ENCODE data around the gene STPG4.

The STPG4 gene

DNA sequence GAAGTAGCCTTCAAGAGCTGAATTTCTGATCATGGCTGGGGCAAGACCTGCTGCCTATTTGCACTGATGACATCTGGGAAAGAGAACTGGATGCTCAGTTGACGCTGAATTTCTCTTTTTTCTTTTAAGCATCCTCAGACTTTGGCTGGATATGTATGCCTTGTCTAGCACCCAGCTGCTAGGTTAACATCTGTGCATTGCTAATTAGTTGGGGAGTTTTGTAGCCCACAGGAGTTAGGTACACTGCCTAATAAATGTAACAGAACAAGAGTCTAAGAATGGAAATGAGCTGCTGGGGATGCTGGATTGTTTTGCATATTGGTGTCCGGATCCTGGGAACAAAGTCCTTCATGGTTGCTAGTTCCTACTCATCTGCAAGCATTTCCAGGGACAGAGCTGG is 40.9 kb upstream of the STPG4 start:
- in situ Hi-C loops (cut with MboI; ENCODE audit: low pct_unique_long_range_greater_than_20kb, low sequenced_read_pairs, unreplicated experiment): no loop called here
- DNase-seq (ENCODE audit: low spot score): no peak
- TF ChIP-seq, protein P1, sequence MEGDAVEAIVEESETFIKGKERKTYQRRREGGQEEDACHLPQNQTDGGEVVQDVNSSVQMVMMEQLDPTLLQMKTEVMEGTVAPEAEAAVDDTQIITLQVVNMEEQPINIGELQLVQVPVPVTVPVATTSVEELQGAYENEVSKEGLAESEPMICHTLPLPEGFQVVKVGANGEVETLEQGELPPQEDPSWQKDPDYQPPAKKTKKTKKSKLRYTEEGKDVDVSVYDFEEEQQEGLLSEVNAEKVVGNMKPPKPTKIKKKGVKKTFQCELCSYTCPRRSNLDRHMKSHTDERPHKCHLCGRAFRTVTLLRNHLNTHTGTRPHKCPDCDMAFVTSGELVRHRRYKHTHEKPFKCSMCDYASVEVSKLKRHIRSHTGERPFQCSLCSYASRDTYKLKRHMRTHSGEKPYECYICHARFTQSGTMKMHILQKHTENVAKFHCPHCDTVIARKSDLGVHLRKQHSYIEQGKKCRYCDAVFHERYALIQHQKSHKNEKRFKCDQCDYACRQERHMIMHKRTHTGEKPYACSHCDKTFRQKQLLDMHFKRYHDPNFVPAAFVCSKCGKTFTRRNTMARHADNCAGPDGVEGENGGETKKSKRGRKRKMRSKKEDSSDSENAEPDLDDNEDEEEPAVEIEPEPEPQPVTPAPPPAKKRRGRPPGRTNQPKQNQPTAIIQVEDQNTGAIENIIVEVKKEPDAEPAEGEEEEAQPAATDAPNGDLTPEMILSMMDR (IDR thresholded peaks at IDR 0.05; ENCODE audit: extremely low read depth, insufficient read depth, missing control alignments): no peak

GRCh38 chr2:47195148-47195547 is 40.0 kb upstream of the STPG4 start:
- DNase-seq (ENCODE audit: low spot score): no peak
- TF ChIP-seq, protein P1 (IDR thresholded peaks at IDR 0.05; ENCODE audit: extremely low read depth, insufficient read depth, missing control alignments): no peak
- in situ Hi-C loops (cut with MboI; ENCODE audit: low pct_unique_long_range_greater_than_20kb, low sequenced_read_pairs, unreplicated experiment): no loop called here

DNA sequence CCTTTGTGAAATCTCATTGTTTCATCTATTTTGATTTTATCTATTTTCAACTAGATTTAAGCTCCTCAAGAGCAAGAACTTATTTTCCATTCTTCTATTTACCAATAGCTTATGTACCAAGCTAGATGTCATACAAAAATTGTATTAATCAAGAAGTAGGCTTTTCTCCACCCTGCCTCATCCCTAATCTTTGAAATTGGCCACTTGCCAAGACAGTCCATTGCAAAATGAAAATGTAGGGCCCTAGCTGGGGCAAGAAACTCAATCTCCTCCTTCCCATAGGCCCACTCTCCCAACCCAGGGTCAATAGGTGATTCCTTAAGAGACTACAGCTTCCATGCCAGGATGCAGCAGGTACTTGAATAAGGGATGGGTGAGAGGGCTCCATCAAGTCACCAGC is 39.3 kb upstream of the STPG4 start:
- TF ChIP-seq, protein P1 (IDR thresholded peaks at IDR 0.05; ENCODE audit: extremely low read depth, insufficient read depth, missing control alignments): no peak
- no peak for DNase-seq (ENCODE audit: low spot score)
- in situ Hi-C loops (cut with MboI; ENCODE audit: low pct_unique_long_range_greater_than_20kb, low sequenced_read_pairs, unreplicated experiment): no loop called here

- no peak for DNase-seq (ENCODE audit: low spot score)
- TF ChIP-seq, protein P1 (IDR thresholded peaks at IDR 0.05; ENCODE audit: extremely low read depth, insufficient read depth, missing control alignments): no peak
- in situ Hi-C loops (cut with MboI; ENCODE audit: low pct_unique_long_range_greater_than_20kb, low sequenced_read_pairs, unreplicated experiment): no loop called here
Observed at GRCh38 chr2:47193607-47194006, 38.5 kb upstream of the STPG4 start.

- in situ Hi-C loops (cut with MboI; ENCODE audit: low pct_unique_long_range_greater_than_20kb, low sequenced_read_pairs, unreplicated experiment): no loop called here
- TF ChIP-seq, protein P1 (IDR thresholded peaks at IDR 0.05; ENCODE audit: extremely low read depth, insufficient read depth, missing control alignments): no peak
- no peak for DNase-seq (ENCODE audit: low spot score)
Observed at GRCh38 chr2:47190188-47190881, 35.2 kb upstream of the STPG4 start.

- TF ChIP-seq, protein P1 (IDR thresholded peaks at IDR 0.05; ENCODE audit: extremely low read depth, insufficient read depth, missing control alignments): no peak
- no peak for DNase-seq (ENCODE audit: low spot score)
- in situ Hi-C loops (cut with MboI; ENCODE audit: low pct_unique_long_range_greater_than_20kb, low sequenced_read_pairs, unreplicated experiment): no loop called here
Observed at GRCh38 chr2:47189635-47190034, 34.5 kb upstream of the STPG4 start.
